ENCODE measurements around the gene YWHAG.
"Not testable (repeated sequence)": the region's sequence is repeated elsewhere in the genome, so short reads cannot be mapped to it uniquely, and the experiment has no call there.

The YWHAG gene

DNA sequence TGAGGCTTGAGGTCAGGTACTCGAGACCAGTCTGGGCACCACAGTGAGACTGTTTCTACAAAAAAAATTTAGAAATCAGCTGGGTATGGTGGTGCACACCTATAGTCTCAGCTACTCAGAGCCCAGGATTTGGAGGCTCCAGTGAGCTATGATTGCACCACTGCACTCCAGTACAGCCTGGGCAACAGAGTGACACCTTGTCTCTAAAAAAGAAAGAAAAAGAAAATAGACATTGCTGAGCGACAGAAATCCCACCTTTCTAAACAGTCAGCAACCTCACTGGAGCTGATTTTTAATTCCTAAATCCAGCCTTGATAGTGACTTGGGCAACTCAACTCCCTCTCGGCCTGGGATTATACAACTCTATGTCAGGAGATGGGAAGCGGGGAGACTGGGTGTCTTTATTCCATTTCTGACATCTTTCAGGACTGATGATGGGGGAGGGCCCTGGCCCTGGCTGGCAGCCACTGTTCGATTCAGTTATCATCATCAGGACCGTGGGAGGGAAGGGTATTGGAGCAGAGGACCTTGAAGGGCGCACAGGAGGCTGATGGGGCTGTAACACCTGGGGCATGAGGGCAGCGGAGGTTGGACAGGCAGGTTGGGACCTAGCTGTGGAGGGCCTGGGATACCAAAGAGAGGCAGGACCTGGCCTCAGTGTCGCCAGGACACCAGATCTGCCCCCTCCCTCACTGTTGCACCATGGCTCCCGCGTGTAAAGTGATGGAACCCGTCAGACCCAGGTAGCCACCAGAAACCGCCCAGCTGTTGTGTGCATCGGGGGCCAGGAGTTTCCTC is 41.6 kb downstream of the YWHAG start:
- Histone ChIP-seq H3K9me3 (replicated peaks in 1 of 11) (no peaks in the 10 kb centered on the region), H4K20me1 (peaks cover 5 to 34% (median 32%) of the 10 kb centered on the region in 11 experiments; a peak in 20 of 22 replicates), H3K4me3 (peak overlapping the region; percentile 63 to 86 (median 73)), H3K27ac (peak overlapping the region in 10 of 11 experiments; percentile 46 to 93 (median 88); a peak in 20 of 22 replicates), H3K36me3 (peaks cover 3 to 12% (median 4%) of the 10 kb centered on the region in 11 experiments; a peak in 18 of 22 replicates), H3K9ac (peak overlapping the region; percentile 70 to 90 (median 86); a peak in 21 of 22 replicates), H3K4me1 (peaks cover 24 to 56% (median 43%) of the 10 kb centered on the region in 10 experiments), H3K4me2 (peak overlapping the region; percentile 81 to 98 (median 92)), H3K27me3 (no peaks in the 10 kb centered on the region)
- no peak for TF ChIP-seq Cebpa-rat (IDR thresholded peaks at IDR 0.05)

- Histone ChIP-seq H3K27me3 (no peaks in the 10 kb centered on the region), H3K36me3 (no peaks in the 10 kb centered on the region), H3K4me2 (no peak overlapping the region), H3K9me3 (replicated peaks in 1 of 11) (no peaks in the 10 kb centered on the region), H3K4me3 (no peak overlapping the region), H3K9ac (no peak overlapping the region), H3K4me1 (peaks cover 24 to 60% (median 49%) of the 10 kb centered on the region in 10 experiments), H4K20me1 (peaks cover 0 to 16% (median 15%) of the 10 kb centered on the region in 11 experiments; a peak in 15 of 22 replicates), H3K27ac (no peak overlapping the region)
- no peak for TF ChIP-seq Cebpa-rat (IDR thresholded peaks at IDR 0.05)
These were observed 43.4 kb downstream of the YWHAG start for GRCh38 chr7:76315364-76315763.

DNA sequence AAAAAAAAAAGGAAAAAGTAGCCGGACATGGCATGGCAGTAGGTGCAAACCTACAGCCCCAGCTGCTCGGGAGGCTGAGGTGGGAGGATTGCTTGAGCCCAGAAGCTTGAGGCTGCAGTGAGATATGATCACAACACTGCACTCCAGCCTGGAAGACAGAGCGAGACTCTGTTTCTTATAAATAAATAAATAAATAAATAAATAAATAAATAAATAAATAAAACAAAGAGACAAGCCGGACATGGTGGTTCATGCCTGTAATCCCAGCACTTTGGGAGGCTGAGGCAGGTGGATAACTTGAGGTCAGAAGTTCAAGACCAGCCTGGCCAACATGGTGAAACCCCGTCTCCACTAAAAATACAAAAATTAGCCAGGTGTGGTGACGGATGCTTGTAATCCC is 44.1 kb downstream of the YWHAG start:
- H3K4me2 ChIP-seq; H3K9me3 ChIP-seq (replicated peaks in 1 of 11); H3K4me3 ChIP-seq; H3K9ac ChIP-seq; H3K27me3 ChIP-seq; H3K27ac ChIP-seq; H3K36me3 ChIP-seq: not testable (repeated sequence)
- peaks cover 0 to 10% (median 9%) of the 10 kb centered on the region in 11 experiments; a peak in 13 of 22 replicates for H4K20me1 ChIP-seq
- H3K4me1 ChIP-seq = peaks cover 18 to 54% (median 45%) of the 10 kb centered on the region in 10 experiments

DNA sequence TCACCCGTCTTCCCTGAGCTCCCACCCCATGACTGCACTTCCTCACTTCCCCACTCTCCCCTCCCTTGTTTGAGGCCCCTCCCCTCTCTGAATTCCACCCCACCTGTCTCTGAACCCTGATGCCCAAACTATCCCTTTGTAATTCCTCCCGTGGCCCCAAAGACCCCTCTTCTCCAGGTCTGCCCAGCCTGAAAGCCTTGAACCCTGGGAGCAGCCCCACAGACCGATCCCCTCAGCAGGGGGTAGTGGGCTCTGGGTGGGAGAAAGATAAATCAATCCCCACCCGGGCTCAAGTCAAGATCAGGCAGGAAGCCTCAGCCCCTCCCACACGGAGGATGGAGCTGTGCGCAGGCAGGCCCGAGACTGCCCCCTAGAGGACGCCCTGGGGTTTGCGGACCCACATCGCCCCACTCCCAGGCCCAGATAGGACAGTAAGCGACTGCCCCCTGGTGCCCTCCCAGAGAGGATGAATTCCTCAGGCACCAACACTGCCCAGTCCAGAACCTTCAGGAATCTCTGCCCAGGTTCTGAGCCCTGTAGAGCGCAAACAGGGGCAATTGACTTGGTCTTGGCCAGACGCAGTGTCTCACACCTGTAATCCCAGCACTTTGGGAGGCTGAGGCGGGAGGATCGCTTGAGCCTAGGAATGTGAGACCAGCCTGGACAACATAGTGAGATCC is 44.6 kb downstream of the YWHAG start:
- Histone ChIP-seq H3K4me1 (peaks cover 13 to 48% (median 40%) of the 10 kb centered on the region in 10 experiments), H3K4me3 (no peak overlapping the region), H3K27me3 (no peaks in the 10 kb centered on the region), H3K36me3 (no peaks in the 10 kb centered on the region), H3K9me3 (replicated peaks in 1 of 11) (peaks cover 0 to 8% (median 3%) of the 10 kb centered on the region in 11 experiments; a peak in 9 of 22 replicates), H3K4me2 (peak overlapping the region; percentile 37 to 73 (median 68)), H3K9ac (peak overlapping the region in 3 of 11 experiments; percentile 3 to 38 (median 9); a peak in 2 of 22 replicates), H4K20me1 (peaks cover 0 to 4% (median 4%) of the 10 kb centered on the region in 11 experiments; a peak in 13 of 22 replicates), H3K27ac (peak overlapping the region in 4 of 11 experiments; percentile 7 to 55 (median 28); a peak in 7 of 22 replicates)
- no peak for TF ChIP-seq Cebpa-rat (IDR thresholded peaks at IDR 0.05)

GRCh38 chr7:76311838-76312237 is 47.0 kb downstream of the YWHAG start:
- H3K4me3 ChIP-seq, H3K27ac ChIP-seq, H3K36me3 ChIP-seq, H3K9ac ChIP-seq, H3K27me3 ChIP-seq, H4K20me1 ChIP-seq: not testable (repeated sequence)
- Histone ChIP-seq H3K9me3 (replicated peaks in 1 of 11) (peaks cover 0 to 14% (median 10%) of the 10 kb centered on the region in 11 experiments; a peak in 12 of 22 replicates), H3K4me1 (peaks cover 13 to 53% (median 41%) of the 10 kb centered on the region in 10 experiments), H3K4me2 (peak overlapping the region in 2 of 11 experiments; percentile 2 to 64; a peak in 3 of 22 replicates)

GRCh38 chr7:76310102-76310957 is 48.5 kb downstream of the YWHAG start:
- H3K4me2 ChIP-seq = peak overlapping the region in 4 of 11 experiments; percentile 3 to 26 (median 24); a peak in 4 of 22 replicates
- no peak overlapping the region for H3K4me3 ChIP-seq
- H3K9ac ChIP-seq = 0 out of 22 replicates have a peak overlapping the region, but pooled peaks of 1 of the 11 experiments have one; percentile 19
- no peaks in the 10 kb centered on the region for H3K36me3 ChIP-seq
- no peaks in the 10 kb centered on the region for H4K20me1 ChIP-seq
- H3K27ac ChIP-seq = no peak overlapping the region
- peaks cover 22 to 66% (median 48%) of the 10 kb centered on the region in 10 experiments for H3K4me1 ChIP-seq
- peaks cover 0 to 14% (median 10%) of the 10 kb centered on the region in 11 experiments; a peak in 12 of 22 replicates for H3K9me3 ChIP-seq (replicated peaks in 1 of 11)
- no peaks in the 10 kb centered on the region for H3K27me3 ChIP-seq
- no peak for TF ChIP-seq Cebpa-rat (IDR thresholded peaks at IDR 0.05)

GRCh38 chr7:76309341-76310101 is 49.3 kb downstream of the YWHAG start:
- H3K4me3 ChIP-seq, H3K4me2 ChIP-seq, H4K20me1 ChIP-seq, H3K36me3 ChIP-seq, H3K9ac ChIP-seq, H3K27me3 ChIP-seq, H3K27ac ChIP-seq: not testable (repeated sequence)
- Histone ChIP-seq H3K4me1 (peaks cover 22 to 74% (median 51%) of the 10 kb centered on the region in 10 experiments), H3K9me3 (replicated peaks in 1 of 11) (peaks cover 0 to 14% (median 10%) of the 10 kb centered on the region in 11 experiments; a peak in 12 of 22 replicates)

GRCh38 chr7:76308874-76309273 is 49.9 kb downstream of the YWHAG start:
- H3K9ac ChIP-seq, H3K27me3 ChIP-seq, H3K27ac ChIP-seq, H3K4me2 ChIP-seq, H3K4me3 ChIP-seq: not testable (repeated sequence)
- Histone ChIP-seq H3K36me3 (peaks cover 7 to 13% (median 9%) of the 10 kb centered on the region in 11 experiments; a peak in 14 of 22 replicates), H4K20me1 (peaks cover 0 to 12% (median 0%) of the 10 kb centered on the region in 11 experiments; a peak in 3 of 22 replicates), H3K4me1 (peaks cover 26 to 78% (median 55%) of the 10 kb centered on the region in 10 experiments), H3K9me3 (replicated peaks in 1 of 11) (peaks cover 0 to 14% (median 10%) of the 10 kb centered on the region in 11 experiments; a peak in 12 of 22 replicates)
